Spleen (tissue), 11 donors: ENCODE measurements around the gene CLIC5. TPM values are rescaled to one million over a fixed set of nuclear protein-coding genes. Genes with fewer than 3 reads are reported as not detected.

ENCODE experiments used
- DNase-seq: peaks from one replicate; pipeline ENCODE4 v3.0.0-alpha.2; 2020
- H3K27ac ChIP-seq, 8 donors: fragments of 200-600 bp; sonication (generic) in 7 of 8; 1 replicate in 4 of 8; 2 replicates in 4 of 8; pipeline versions ENCODE4 v1.5.0 to v1.8.0; 2016 to 2021; ENCODE audit warnings: inconsistent platforms in 4 of 8, mild to moderate bottlenecking in 4 of 8, moderate library complexity in 1 of 8
- H3K27me3 ChIP-seq, 7 donors: fragments of 200-600 bp; sonication (generic) in 6 of 7; replicated peaks in 1 of 7; 1 replicate in 4 of 7; 2 replicates in 3 of 7; pipeline versions ENCODE4 v1.5.0 to v1.8.0; 2016 to 2021; ENCODE audit warnings: inconsistent platforms in 3 of 7, mild to moderate bottlenecking in 1 of 7
- H3K36me3 ChIP-seq, 6 donors: fragments of 200-600 bp; sonication (generic) in 5 of 6; 1 replicate in 4 of 6; 2 replicates in 2 of 6; pipeline versions ENCODE4 v1.5.0 to v1.8.0; 2016 to 2021; ENCODE audit warnings: inconsistent platforms in 2 of 6
- H3K4me1 ChIP-seq, 6 donors: fragments of 200-600 bp; sonication (generic) in 5 of 6; 1 replicate in 3 of 6; 2 replicates in 3 of 6; pipeline versions ENCODE4 v1.5.0 to v1.8.0; 2016 to 2021; ENCODE audit warnings: inconsistent platforms in 3 of 6
- H3K4me3 ChIP-seq, 8 donors: fragments of 200-600 bp; sonication (generic) in 7 of 8; 1 replicate in 4 of 8; 2 replicates in 4 of 8; pipeline versions ENCODE4 v1.5.0 to v1.8.0; 2016 to 2021; ENCODE audit warnings: inconsistent platforms in 4 of 8, mild to moderate bottlenecking in 4 of 8, moderate library complexity in 2 of 8
- H3K9me3 ChIP-seq, 8 donors: fragments of 200-600 bp; sonication (generic) in 7 of 8; 1 replicate in 4 of 8; 2 replicates in 4 of 8; pipeline versions ENCODE4 v1.5.0 to v1.8.0; 2016 to 2021; ENCODE audit warnings: inconsistent platforms in 4 of 8
- POLR2A ChIP-seq, 3 donors: fragments of 450-650 bp; IDR thresholded peaks; one replicate each; pipeline ENCODE4 v1.5.1; 2017; ENCODE audit warnings: antibody characterized with exemption in 3 of 3, mild to moderate bottlenecking in 1 of 3
- POLR2AphosphoS5 ChIP-seq, 3 donors: sonication (generic); formaldehyde crosslinking; IDR thresholded peaks; one replicate each; pipeline ENCODE4 v1.5.1; 2017; ENCODE audit warnings: antibody characterized with exemption in 3 of 3
- WGBS, 5 donors: extraction: QIAGEN DNeasy Blood & Tissue Kit in 3 of 5; methylation state at CpG; one replicate each; pipeline versions ENCODE4 v1.1.5 to v1.1.7; 2013 to 2018; 5-methylcytosine and 5-hydroxymethylcytosine counted together
- intact Hi-C: fragments of 100-400 bp; cut with DNase I; formaldehyde crosslinking; loops from one replicate; pipeline ENCODE4 v1.15.0; 2023; ENCODE audit warnings: low total_unique reads
- polyA plus RNA-seq, 3 donors: library from polyadenylated mRNA; stranded (reverse); fragments of 200-250 nt; gene quantifications; one replicate each; pipeline ENCODE4 v1.2.1, GENCODE V29; 2013
- total RNA-seq, 7 donors: library from RNA; depleted of rRNA in 3 of 7; stranded (reverse); fragments of >200 nt in 3 of 7; fragmentation: NEBNext Ultra II Directional in 4 of 7; extraction: Animal tissue kit (Norgen Biotek cat#: 25700) in 4 of 7; gene quantifications; one replicate each; pipeline versions ENCODE4 v1.1.0 to v1.2.1, GENCODE V29; 2016 to 2021
- TF ChIP-seq, protein P1 (sequence below), 11 experiments: fragments of 200-600 bp in 7 of 11; fragments of 450-650 bp in 4 of 11; sonication (generic) in 4 of 11; IDR thresholded peaks in 8 of 11; conservative IDR thresholded peaks in 3 of 11; 1 replicate in 7 of 11; 2 replicates in 4 of 11; pipeline versions ENCODE4 v1.4.0 to v1.8.0; 2016 to 2021; ENCODE audit warnings: antibody characterized with exemption in 11 of 11, inconsistent platforms in 4 of 11, mild to moderate bottlenecking in 1 of 11
- donor health status: healthy with polysubstance abuse.
- donor health status: DM: no; HTN: no; CAD: no; lungs with moderate emphysema.
- donor health status: DM: no; HTN: no; CAD: no.
- donor health status: Bipolar disorder and iron deficiency.
- donor health status: healthy.
- donor health status: DM: no; HTN: no; CAD: no.
- donor health status: DM: yes; HTN: yes; CAD: no.

Gene CLIC5
- total and polyA plus RNA-seq, 10 donors: 2.8 to 189 (median 71.2) TPM

GRCh38 chr6:45952546-45952945, 63.1 kb downstream of the CLIC5 start:
- Histone ChIP-seq H3K4me3 (no peak overlapping the region), H3K4me1 (no peaks in the 10 kb centered on the region), H3K27me3 (no peaks in the 10 kb centered on the region), H3K9me3 (no peaks in the 10 kb centered on the region), H3K27ac (peak overlapping the region in 4 of 8 donors; percentile 13 to 64 (median 26)), H3K36me3 (peaks cover 0 to 24% (median 0%) of the 10 kb centered on the region in 6 donors)
- intact Hi-C loops: no loop called here
- no peak for DNase-seq
- TF ChIP-seq, protein P1, sequence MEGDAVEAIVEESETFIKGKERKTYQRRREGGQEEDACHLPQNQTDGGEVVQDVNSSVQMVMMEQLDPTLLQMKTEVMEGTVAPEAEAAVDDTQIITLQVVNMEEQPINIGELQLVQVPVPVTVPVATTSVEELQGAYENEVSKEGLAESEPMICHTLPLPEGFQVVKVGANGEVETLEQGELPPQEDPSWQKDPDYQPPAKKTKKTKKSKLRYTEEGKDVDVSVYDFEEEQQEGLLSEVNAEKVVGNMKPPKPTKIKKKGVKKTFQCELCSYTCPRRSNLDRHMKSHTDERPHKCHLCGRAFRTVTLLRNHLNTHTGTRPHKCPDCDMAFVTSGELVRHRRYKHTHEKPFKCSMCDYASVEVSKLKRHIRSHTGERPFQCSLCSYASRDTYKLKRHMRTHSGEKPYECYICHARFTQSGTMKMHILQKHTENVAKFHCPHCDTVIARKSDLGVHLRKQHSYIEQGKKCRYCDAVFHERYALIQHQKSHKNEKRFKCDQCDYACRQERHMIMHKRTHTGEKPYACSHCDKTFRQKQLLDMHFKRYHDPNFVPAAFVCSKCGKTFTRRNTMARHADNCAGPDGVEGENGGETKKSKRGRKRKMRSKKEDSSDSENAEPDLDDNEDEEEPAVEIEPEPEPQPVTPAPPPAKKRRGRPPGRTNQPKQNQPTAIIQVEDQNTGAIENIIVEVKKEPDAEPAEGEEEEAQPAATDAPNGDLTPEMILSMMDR (IDR thresholded peaks at IDR 0.05 in 8 of 11, conservative IDR thresholded peaks at IDR 0.05 in 3 of 11): no peak
- TF ChIP-seq POLR2AphosphoS5 (IDR thresholded peaks at IDR 0.05): no peak
- TF ChIP-seq POLR2A (IDR thresholded peaks at IDR 0.05): no peak
- WGBS, 5 donors: 87 to 92% (median 91%) methylated on average over 3 of the region's 3 CpGs

DNA sequence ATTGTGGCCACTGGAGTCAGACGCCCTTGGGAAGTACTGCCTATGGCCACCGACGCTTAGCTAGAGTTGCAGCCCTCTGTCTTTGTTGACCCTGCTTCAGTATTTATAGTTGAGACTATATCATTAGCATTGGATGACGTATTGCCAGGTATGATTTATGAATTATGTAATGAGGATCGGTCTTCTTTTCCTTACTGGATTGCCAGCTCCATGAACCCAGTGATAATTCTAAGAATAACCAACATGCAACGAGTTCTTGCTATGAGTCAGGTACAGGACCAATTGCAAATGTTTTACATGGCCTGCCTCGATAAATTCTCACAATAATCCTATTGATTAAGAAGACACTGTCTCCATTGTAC, 63.5 kb downstream of the CLIC5 start:
- Histone ChIP-seq H3K27ac (peak overlapping the region in 2 of 8 donors; percentile 39 to 64), H3K27me3 (no peaks in the 10 kb centered on the region), H3K4me1 (no peaks in the 10 kb centered on the region), H3K4me3 (no peak overlapping the region), H3K9me3 (no peaks in the 10 kb centered on the region), H3K36me3 (peaks cover 0 to 24% (median 0%) of the 10 kb centered on the region in 6 donors)
- TF ChIP-seq POLR2AphosphoS5 (IDR thresholded peaks at IDR 0.05) (no peak), POLR2A (IDR thresholded peaks at IDR 0.05) (no peak)
- TF ChIP-seq, protein P1 (IDR thresholded peaks at IDR 0.05 in 8 of 11, conservative IDR thresholded peaks at IDR 0.05 in 3 of 11): no peak
- DNase-seq: no peak
- 78 to 92% (median 87%) methylated on average over 7 of the region's 7 CpGs for WGBS, 5 donors
- intact Hi-C loops: no loop called here

DNA sequence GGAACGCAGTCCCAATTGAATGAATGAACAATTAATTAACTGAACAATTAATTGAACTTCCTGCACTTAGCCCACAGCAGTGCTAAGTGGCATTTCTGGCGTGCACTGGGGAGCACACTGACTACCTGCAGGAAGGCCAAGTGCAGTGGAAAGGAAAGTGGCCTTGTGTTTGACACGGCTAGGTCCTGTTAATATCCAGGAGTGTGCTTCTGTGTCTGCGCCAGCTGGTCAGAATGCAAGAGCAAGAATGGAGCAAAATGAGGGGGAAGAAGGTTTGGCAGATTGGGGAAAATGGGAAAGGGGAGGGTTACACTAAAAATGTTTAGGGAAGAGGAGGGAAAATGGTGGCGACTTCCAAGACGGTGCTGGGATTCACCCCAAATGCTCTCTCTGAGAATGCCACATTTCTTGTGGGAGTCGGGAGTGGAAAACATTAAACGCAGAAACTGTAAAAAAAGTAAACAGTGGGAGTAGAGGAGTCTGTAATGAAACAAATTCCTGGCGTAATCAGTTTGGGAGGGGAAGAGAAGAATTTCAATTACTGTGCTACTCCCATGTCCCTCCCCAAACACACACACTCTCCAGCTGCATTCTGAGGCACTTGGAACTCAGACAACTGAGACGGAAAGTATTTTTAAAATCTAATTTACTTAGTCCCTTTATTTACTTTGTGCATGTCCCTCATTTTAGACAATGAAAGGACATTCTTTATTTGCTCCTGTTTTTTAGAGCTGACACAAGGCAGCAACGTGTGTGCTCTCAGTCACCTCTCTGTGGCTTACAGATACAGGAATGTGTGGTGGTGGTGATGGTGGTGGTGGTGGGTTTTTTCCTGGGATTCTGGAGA, 64.1 kb downstream of the CLIC5 start:
- Histone ChIP-seq H3K4me1 (no peaks in the 10 kb centered on the region), H3K4me3 (no peak overlapping the region), H3K9me3 (no peaks in the 10 kb centered on the region), H3K36me3 (peaks cover 0 to 24% (median 0%) of the 10 kb centered on the region in 6 donors), H3K27me3 (no peaks in the 10 kb centered on the region), H3K27ac (peak overlapping the region in 3 of 8 donors; percentile 39 to 70 (median 47))
- WGBS, 5 donors: 73 to 82% (median 74%) methylated on average over 11 of the region's 11 CpGs
- DNase-seq: no peak
- TF ChIP-seq POLR2AphosphoS5 (IDR thresholded peaks at IDR 0.05): no peak
- TF ChIP-seq, protein P1 (IDR thresholded peaks at IDR 0.05 in 8 of 11, conservative IDR thresholded peaks at IDR 0.05 in 3 of 11): no peak
- no peak for TF ChIP-seq POLR2A (IDR thresholded peaks at IDR 0.05)
- intact Hi-C loops: no loop called here

DNA sequence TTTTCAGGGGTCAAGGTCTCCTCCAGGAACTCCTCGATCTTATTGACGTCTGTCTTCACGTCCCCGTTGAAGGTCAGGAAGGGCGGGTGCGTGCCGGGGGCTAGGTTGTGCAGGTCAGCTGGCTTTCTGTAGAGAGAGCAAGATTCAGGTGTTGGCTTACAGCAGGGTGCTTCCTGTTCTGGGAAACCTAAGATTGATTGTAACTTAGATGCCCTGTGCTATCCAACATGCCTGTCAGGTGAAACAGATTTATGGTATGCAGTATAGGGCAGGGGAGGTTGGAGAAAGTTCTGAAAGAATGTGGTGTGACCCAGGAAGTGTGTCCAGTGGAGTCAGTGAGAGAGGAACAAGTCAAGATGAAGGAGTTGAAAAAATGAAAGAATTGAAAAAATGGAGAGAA, 66.4 kb downstream of the CLIC5 start:
- H3K9me3 ChIP-seq: no peaks in the 10 kb centered on the region
- no peak overlapping the region for H3K4me3 ChIP-seq
- peak overlapping the region in 3 of 8 donors; percentile 46 to 70 (median 47) for H3K27ac ChIP-seq
- TF ChIP-seq, protein P1 (IDR thresholded peaks at IDR 0.05 in 8 of 11, conservative IDR thresholded peaks at IDR 0.05 in 3 of 11): no peak
- peaks cover 0 to 15% (median 0%) of the 10 kb centered on the region in 6 donors for H3K36me3 ChIP-seq
- 74 to 95% (median 84%) methylated on average over 7 of the region's 7 CpGs for WGBS, 5 donors
- intact Hi-C loops: no loop called here
- no peak for DNase-seq
- no peaks in the 10 kb centered on the region for H3K27me3 ChIP-seq
- peaks cover 0 to 12% (median 0%) of the 10 kb centered on the region in 6 donors for H3K4me1 ChIP-seq
